HL-60 (cell line): ENCODE data around the gene DPP6.

ENCODE experiments used
- CTCF ChIP-seq: IDR thresholded peaks from one replicate; pipeline ENCODE4 v1.5.1; 2011; ENCODE audit warnings: low read length, control low read depth, inconsistent platforms; ENCODE audit not compliant: insufficient read depth
- POLR2AphosphoS5 ChIP-seq: IDR thresholded peaks from 2 replicates; pipeline ENCODE4 v1.6.1; 2012; ENCODE audit warnings: low read depth
- SPI1 ChIP-seq: IDR thresholded peaks from 2 replicates; pipeline ENCODE4 v1.6.1; 2012; ENCODE audit warnings: low read depth, mild to moderate bottlenecking, borderline replicate concordance
- TF ChIP-seq, protein P1 (sequence below): IDR thresholded peaks from 2 replicates; pipeline ENCODE4 v1.6.1; 2012; ENCODE audit warnings: low read depth; ENCODE audit not compliant: insufficient replicate concordance

DNA sequence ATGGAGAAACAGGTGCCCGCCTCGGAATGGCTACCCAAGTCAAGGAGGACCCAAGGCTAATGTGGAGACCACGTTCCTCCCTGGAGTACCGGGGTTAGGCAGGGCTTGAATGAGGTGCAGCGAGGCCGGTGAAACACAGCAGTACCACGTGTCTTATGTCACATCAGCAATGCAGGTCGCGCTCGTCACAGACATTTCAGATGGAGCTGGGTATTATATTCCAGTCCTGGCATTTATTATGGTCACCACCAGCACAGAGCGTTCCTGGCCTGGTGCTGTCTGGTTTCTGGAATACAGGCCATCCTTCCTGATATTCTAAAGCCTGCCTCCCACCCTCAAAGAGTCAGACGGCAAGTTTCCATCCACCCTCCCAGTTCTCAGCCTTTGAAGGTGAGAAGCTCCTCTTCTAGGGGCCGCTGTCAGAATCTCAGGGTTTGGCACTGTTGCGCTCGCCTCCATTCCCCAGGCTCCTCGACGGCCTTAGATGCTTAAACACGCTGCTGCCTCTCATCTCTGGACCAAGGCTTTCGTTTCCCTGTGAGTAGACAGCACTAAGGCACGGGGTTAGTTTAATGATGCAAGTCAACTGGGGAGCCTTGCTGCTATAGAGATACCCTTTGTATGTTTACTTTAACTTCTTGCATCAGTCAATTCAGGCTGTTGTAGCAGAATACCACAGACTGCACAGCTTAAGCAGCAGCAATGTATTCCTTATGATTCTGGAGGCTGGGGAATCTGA, 377.6 kb downstream of the DPP6 start:
- no peak for TF ChIP-seq CTCF
- no peak for TF ChIP-seq POLR2AphosphoS5
- TF ChIP-seq, protein P1, sequence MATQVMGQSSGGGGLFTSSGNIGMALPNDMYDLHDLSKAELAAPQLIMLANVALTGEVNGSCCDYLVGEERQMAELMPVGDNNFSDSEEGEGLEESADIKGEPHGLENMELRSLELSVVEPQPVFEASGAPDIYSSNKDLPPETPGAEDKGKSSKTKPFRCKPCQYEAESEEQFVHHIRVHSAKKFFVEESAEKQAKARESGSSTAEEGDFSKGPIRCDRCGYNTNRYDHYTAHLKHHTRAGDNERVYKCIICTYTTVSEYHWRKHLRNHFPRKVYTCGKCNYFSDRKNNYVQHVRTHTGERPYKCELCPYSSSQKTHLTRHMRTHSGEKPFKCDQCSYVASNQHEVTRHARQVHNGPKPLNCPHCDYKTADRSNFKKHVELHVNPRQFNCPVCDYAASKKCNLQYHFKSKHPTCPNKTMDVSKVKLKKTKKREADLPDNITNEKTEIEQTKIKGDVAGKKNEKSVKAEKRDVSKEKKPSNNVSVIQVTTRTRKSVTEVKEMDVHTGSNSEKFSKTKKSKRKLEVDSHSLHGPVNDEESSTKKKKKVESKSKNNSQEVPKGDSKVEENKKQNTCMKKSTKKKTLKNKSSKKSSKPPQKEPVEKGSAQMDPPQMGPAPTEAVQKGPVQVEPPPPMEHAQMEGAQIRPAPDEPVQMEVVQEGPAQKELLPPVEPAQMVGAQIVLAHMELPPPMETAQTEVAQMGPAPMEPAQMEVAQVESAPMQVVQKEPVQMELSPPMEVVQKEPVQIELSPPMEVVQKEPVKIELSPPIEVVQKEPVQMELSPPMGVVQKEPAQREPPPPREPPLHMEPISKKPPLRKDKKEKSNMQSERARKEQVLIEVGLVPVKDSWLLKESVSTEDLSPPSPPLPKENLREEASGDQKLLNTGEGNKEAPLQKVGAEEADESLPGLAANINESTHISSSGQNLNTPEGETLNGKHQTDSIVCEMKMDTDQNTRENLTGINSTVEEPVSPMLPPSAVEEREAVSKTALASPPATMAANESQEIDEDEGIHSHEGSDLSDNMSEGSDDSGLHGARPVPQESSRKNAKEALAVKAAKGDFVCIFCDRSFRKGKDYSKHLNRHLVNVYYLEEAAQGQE = no peak
- TF ChIP-seq SPI1 = no peak
